B cell (primary cell): Measurements from ENCODE around the gene NDRG3. TPM values are rescaled to one million over a fixed set of nuclear protein-coding genes. Genes with fewer than 3 reads are reported as not detected.

Experiments used
- ATAC-seq: fragments of 200-7000 bp; cut with Tn5 transposase; one replicate; pipeline ENCODE4 v1.10.0; 2021; ENCODE audit warnings: low read depth, mild to moderate bottlenecking, moderate number of reproducible peaks, moderate library complexity
- CTCF ChIA-PET: fragments of 350-600 bp; sonication (Branson Sonifier 250); formaldehyde crosslinking; loops from one replicate; lab custom pipeline; 2021; ENCODE audit warnings: antibody characterized with exemption, inconsistent platforms; lab: Charles Lee
- POLR2A ChIA-PET: fragments of 350-600 bp; sonication (Branson Sonifier 250); formaldehyde crosslinking; loops from one replicate; lab custom pipeline; 2021; ENCODE audit warnings: antibody characterized with exemption; lab: Charles Lee
- DNase-seq: peaks from one replicate; pipeline ENCODE4 v3.0.0; 2013
- H2AFZ ChIP-seq: 2 replicates; pipeline ENCODE4 v1.6.1; 2012; ENCODE audit warnings: mild to moderate bottlenecking, low read depth, low read length; ENCODE audit not compliant: insufficient read depth, poor library complexity, severe bottlenecking
- H3K27ac ChIP-seq, 2 donors: 1 replicate in 1 of 2; 2 replicates in 1 of 2; pipeline ENCODE4 v1.5.1; 2012 to 2013; ENCODE audit warnings: low read length in 2 of 2, mild to moderate bottlenecking in 2 of 2, moderate library complexity in 1 of 2
- H3K27me3 ChIP-seq, 4 experiments: fragments of 200-600 bp in 1 of 4; sonication (generic) in 1 of 4; replicated peaks in 1 of 4; 1 replicate in 2 of 4; 2 replicates in 2 of 4; pipeline versions ENCODE4 v1.6.1 to v1.7.0; 2013 to 2016; ENCODE audit warnings: low read length in 3 of 4, mild to moderate bottlenecking in 2 of 4, mixed read lengths in 1 of 4, moderate library complexity in 1 of 4; ENCODE audit not compliant: insufficient read depth in 4 of 4, control insufficient read depth in 3 of 4; ENCODE audit errors: control extremely low read depth in 1 of 4
- H3K36me3 ChIP-seq, 2 experiments: replicated peaks in 1 of 2; 1 replicate in 1 of 2; 2 replicates in 1 of 2; pipeline versions ENCODE4 v1.6.1 to v1.7.1; 2013; ENCODE audit warnings: low read length in 1 of 2; ENCODE audit not compliant: insufficient read depth in 2 of 2, control insufficient read depth in 1 of 2; ENCODE audit errors: control extremely low read depth in 1 of 2, extremely low read depth in 1 of 2
- H3K4me1 ChIP-seq, 2 donors: fragments of 200-600 bp in 1 of 2; sonication (generic) in 1 of 2; 1 replicate in 1 of 2; 2 replicates in 1 of 2; pipeline versions ENCODE4 v1.5.1 to v1.6.1; 2013 to 2017; ENCODE audit warnings: low read length in 2 of 2; ENCODE audit not compliant: control insufficient read depth in 2 of 2, insufficient read depth in 2 of 2
- H3K4me2 ChIP-seq: replicated peaks from 2 replicates; pipeline ENCODE3; 2012; ENCODE audit warnings: mild to moderate bottlenecking, low read depth, low read length; ENCODE audit not compliant: poor library complexity, severe bottlenecking
- H3K4me3 ChIP-seq, 5 experiments: fragments of 200-600 bp in 1 of 5; sonication (generic) in 1 of 5; 1 replicate in 3 of 5; 2 replicates in 2 of 5; pipeline versions ENCODE4 v1.5.1 to v1.7.0; 2011 to 2016; ENCODE audit warnings: low read length in 4 of 5, mild to moderate bottlenecking in 4 of 5, low read depth in 2 of 5, control low read depth in 1 of 5, moderate library complexity in 1 of 5; ENCODE audit not compliant: insufficient read depth in 1 of 5; ENCODE audit errors: control extremely low read depth in 1 of 5, extremely low read depth in 1 of 5
- H3K79me2 ChIP-seq: fragments of 200-600 bp; sonication (generic); one replicate; pipeline ENCODE4 v1.6.0; 2016; ENCODE audit warnings: low read length; ENCODE audit not compliant: control insufficient read depth, insufficient read depth
- H3K9ac ChIP-seq: fragments of 200-600 bp; sonication (generic); 2 replicates; pipeline ENCODE4 v1.6.1; 2017; ENCODE audit warnings: mild to moderate bottlenecking, low read length, moderate library complexity
- H3K9me3 ChIP-seq, 3 donors: one replicate each; pipeline versions ENCODE4 v1.6.1 to v1.7.1; 2013; ENCODE audit warnings: low read length in 2 of 3; ENCODE audit not compliant: control insufficient read depth in 2 of 3, insufficient read depth in 1 of 3; ENCODE audit errors: control extremely low read depth in 1 of 3
- H4K20me1 ChIP-seq: 2 replicates; pipeline ENCODE4 v1.6.0; 2012; ENCODE audit warnings: mild to moderate bottlenecking, low read length; ENCODE audit not compliant: insufficient read depth, control insufficient read depth, poor library complexity, severe bottlenecking
- H3K27ac Mint-ChIP-seq: one replicate; pipeline ENCODE4 v1.8.0; 2021; ENCODE audit warnings: mixed read lengths
- H3K27me3 Mint-ChIP-seq: one replicate; pipeline ENCODE4 v1.8.0; 2021; ENCODE audit warnings: mixed read lengths
- H3K4me1 Mint-ChIP-seq: one replicate; pipeline ENCODE4 v1.8.0; 2021; ENCODE audit warnings: mixed read lengths
- H3K4me3 Mint-ChIP-seq: one replicate; pipeline ENCODE4 v1.8.0; 2021; ENCODE audit warnings: mixed read lengths
- H3K9me3 Mint-ChIP-seq: one replicate; pipeline ENCODE4 v1.8.0; 2022; ENCODE audit warnings: mixed read lengths; ENCODE audit not compliant: insufficient read depth
- EZH2 ChIP-seq: IDR thresholded peaks from 2 replicates; pipeline ENCODE4 v1.6.1; 2012; ENCODE audit warnings: borderline replicate concordance, low read depth, mild to moderate bottlenecking, moderate library complexity, low read length; ENCODE audit not compliant: insufficient read depth, poor library complexity, severe bottlenecking
- WGBS: methylation state at CpG from one replicate; pipeline ENCODE4 v1.1.5; 2013; ENCODE audit warnings: missing lambda C conversion rate; ENCODE audit not compliant: insufficient coverage; 5-methylcytosine and 5-hydroxymethylcytosine counted together
- intact Hi-C: fragments of 100-400 bp; cut with micrococcal nuclease; formaldehyde crosslinking; loops from one replicate; pipeline ENCODE4 v1.10.0; 2022
- polyA plus RNA-seq: library from polyadenylated mRNA; depleted of rRNA; stranded (reverse); fragments of >200 nt; gene quantifications from 2 replicates; pipeline ENCODE4 v1.2.3, GENCODE V29; 2012
- total RNA-seq, 2 donors: library from RNA; stranded (reverse); fragments of 120-200 nt in 1 of 2; gene quantifications; 1 replicate in 1 of 2; 2 replicates in 1 of 2; pipeline versions ENCODE4 v1.2.3 to v1.2.4, GENCODE V29; 2013 to 2022
- TF ChIP-seq, protein P1 (sequence below): fragments of 200-600 bp; IDR thresholded peaks from one replicate; pipeline ENCODE4 v1.8.0; 2022; ENCODE audit warnings: antibody characterized with exemption, mild to moderate bottlenecking

Gene NDRG3
- total and polyA plus RNA-seq, 2 donors (not counting 1 experiment from before 2014, with no cell fraction given), result 15.7 to 26.1 TPM

DNA sequence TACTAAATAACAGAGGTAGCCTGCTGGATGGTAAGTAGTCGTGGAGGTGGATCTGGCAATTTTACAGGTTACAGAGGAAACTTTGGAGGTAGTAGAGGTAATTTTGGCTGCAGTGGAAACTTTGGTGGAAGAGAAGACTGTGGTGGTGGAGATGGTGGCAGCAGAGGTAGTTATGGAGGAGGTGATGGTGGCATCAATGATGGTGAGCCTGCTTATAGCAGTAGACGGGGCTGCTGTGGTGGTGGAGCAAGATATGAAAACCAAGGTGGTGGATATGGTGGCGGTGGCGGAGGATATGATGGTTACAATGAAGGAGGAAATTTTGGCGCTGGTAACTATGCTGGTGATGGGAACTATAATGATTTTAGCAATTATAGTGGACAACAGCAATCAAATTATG is 125.0 kb downstream of the NDRG3 start:
- Mint-ChIP-seq H3K27ac (no peak overlapping the region), H3K27me3 (no peaks in the 10 kb centered on the region), H3K4me1 (no peaks in the 10 kb centered on the region), H3K4me3 (no peak overlapping the region), H3K9me3 (no peaks in the 10 kb centered on the region)
- H3K4me1 ChIP-seq, result no peaks in the 10 kb centered on the region
- no peak for TF ChIP-seq EZH2
- TF ChIP-seq, protein P1, sequence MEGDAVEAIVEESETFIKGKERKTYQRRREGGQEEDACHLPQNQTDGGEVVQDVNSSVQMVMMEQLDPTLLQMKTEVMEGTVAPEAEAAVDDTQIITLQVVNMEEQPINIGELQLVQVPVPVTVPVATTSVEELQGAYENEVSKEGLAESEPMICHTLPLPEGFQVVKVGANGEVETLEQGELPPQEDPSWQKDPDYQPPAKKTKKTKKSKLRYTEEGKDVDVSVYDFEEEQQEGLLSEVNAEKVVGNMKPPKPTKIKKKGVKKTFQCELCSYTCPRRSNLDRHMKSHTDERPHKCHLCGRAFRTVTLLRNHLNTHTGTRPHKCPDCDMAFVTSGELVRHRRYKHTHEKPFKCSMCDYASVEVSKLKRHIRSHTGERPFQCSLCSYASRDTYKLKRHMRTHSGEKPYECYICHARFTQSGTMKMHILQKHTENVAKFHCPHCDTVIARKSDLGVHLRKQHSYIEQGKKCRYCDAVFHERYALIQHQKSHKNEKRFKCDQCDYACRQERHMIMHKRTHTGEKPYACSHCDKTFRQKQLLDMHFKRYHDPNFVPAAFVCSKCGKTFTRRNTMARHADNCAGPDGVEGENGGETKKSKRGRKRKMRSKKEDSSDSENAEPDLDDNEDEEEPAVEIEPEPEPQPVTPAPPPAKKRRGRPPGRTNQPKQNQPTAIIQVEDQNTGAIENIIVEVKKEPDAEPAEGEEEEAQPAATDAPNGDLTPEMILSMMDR, result no peak
- no peaks in the 10 kb centered on the region for H3K79me2 ChIP-seq
- no peaks in the 10 kb centered on the region for H3K27me3 ChIP-seq
- no peaks in the 10 kb centered on the region for H4K20me1 ChIP-seq
- no peak overlapping the region for H3K9ac ChIP-seq
- H2AFZ ChIP-seq, result no peak overlapping the region
- no peaks in the 10 kb centered on the region for H3K9me3 ChIP-seq
- H3K27ac ChIP-seq, result no peak overlapping the region
- no peak overlapping the region for H3K4me3 ChIP-seq
- POLR2A ChIA-PET, result no interaction called here
- CTCF ChIA-PET, result no interaction called here
- intact Hi-C loops, result no loop called here
- peaks cover 0 to under 1% of the 10 kb centered on the region in 2 experiments for H3K36me3 ChIP-seq
- 100% methylated on average over 5 of the region's 5 CpGs for WGBS
- DNase-seq (no peak), ATAC-seq (no peak)
- no peak overlapping the region for H3K4me2 ChIP-seq

DNA sequence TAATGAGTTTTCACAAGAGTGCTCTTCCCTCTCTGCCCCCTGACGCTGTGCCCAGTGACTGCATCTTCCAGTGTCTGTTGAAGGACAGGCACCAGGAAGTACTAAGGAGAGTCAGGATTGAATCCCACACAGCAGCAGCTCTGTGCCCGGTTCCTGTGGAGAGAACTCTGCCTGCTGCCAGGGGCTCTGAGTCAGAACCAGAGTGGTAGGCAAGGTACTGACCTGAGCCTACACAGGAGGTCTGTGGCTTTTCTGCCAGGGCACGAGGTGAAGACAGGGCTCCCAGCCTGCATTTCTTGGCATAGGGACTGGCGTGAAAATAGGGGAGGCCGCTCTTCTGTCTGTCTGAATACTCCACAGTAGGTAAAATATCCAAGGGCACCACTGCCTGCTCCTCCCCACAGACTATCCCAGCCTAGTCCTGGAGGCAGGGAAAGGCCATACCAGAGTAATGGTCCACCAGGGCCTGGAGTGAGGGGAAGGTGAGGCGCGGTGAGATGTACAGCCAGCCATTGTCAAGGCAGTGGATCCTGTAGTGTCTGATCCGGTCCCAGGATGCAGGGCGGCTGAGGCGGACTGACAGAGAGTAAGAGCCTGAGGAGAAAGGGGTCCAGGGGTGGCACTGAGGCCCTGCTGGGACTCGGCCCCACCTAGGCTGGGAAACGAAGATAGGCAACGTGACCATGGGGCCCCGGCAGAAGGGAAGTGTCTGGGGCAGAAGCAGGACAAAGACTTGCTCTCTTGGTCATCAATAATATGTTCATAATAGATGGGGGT is 130.9 kb downstream of the NDRG3 start:
- Mint-ChIP-seq H3K4me1 (no peaks in the 10 kb centered on the region), H3K4me3 (no peak overlapping the region), H3K27me3 (no peaks in the 10 kb centered on the region), H3K9me3 (no peaks in the 10 kb centered on the region), H3K27ac (peak overlapping the region; percentile 32)
- Histone ChIP-seq H3K36me3 (peaks cover 2 to 55% of the 10 kb centered on the region in 2 experiments), H4K20me1 (peaks cover 7% of the 10 kb centered on the region), H3K9me3 (no peaks in the 10 kb centered on the region), H2AFZ (no peak overlapping the region), H3K4me3 (no peak overlapping the region), H3K4me1 (no peaks in the 10 kb centered on the region), H3K9ac (no peak overlapping the region), H3K27me3 (no peaks in the 10 kb centered on the region), H3K27ac (no peak overlapping the region), H3K4me2 (no peak overlapping the region), H3K79me2 (peaks cover 6% of the 10 kb centered on the region)
- ATAC-seq, result no peak
- WGBS, result 96% methylated on average over 10 of the region's 14 CpGs
- intact Hi-C loops, result loop anchor here (5.0 kb wide), 1 partner anchor 247 kb away; a partner anchor contains a TSS
- no peak for TF ChIP-seq EZH2
- TF ChIP-seq, protein P1, result no peak
- ChIA-PET CTCF (interaction anchor here (0.8 to 5.7 kb wide), 3 partner anchors 11 to 273 kb away, joined by 4 to 53 read pairs (median 33); a partner anchor contains a TSS), POLR2A (interaction anchor here (0.6 kb wide), 1 partner anchor 28 kb away, joined by 11 read pairs; no protein-coding TSS in a partner anchor)
- DNase-seq, result no peak
